Heart left ventricle (tissue), 16 donors: ENCODE data around the gene SPACDR. TPM values are rescaled to one million over a fixed set of nuclear protein-coding genes. Genes with fewer than 3 reads are reported as not detected.
A peak's percentile ranks its signal among the peaks of the same experiment; 100 is the strongest.

ENCODE experiments used
- ATAC-seq, 4 donors: fragments of 200-7000 bp; cut with Tn5 transposase; one replicate each; pipeline ENCODE4 v1.9.1; 2020 to 2022; ENCODE audit warnings: moderate library complexity in 4 of 4, mild to moderate bottlenecking in 3 of 4, moderate number of reproducible peaks in 1 of 4
- DNase-seq, 5 donors: peaks; one replicate each; pipeline ENCODE4 v3.0.0-alpha.2; 2020
- H3K27ac ChIP-seq, 12 donors: fragments of 200-600 bp; sonication (generic) in 4 of 12; one replicate each; pipeline versions ENCODE4 v1.5.0 to v1.8.0; 2016 to 2022; ENCODE audit warnings: mild to moderate bottlenecking in 2 of 12
- H3K27me3 ChIP-seq, 9 donors: fragments of 200-600 bp; sonication (generic) in 2 of 9; one replicate each; pipeline versions ENCODE4 v1.5.1 to v1.8.0; 2016 to 2022; ENCODE audit warnings: mild to moderate bottlenecking in 3 of 9
- H3K36me3 ChIP-seq, 9 donors: fragments of 200-600 bp; sonication (generic) in 2 of 9; one replicate each; pipeline versions ENCODE4 v1.5.0 to v1.8.0; 2018 to 2022; ENCODE audit warnings: mild to moderate bottlenecking in 2 of 9
- H3K4me1 ChIP-seq, 12 donors: fragments of 200-600 bp; sonication (generic) in 4 of 12; one replicate each; pipeline versions ENCODE4 v1.5.0 to v1.8.0; 2016 to 2022; ENCODE audit warnings: mild to moderate bottlenecking in 3 of 12
- H3K4me3 ChIP-seq, 12 donors: fragments of 200-600 bp; sonication (generic) in 4 of 12; one replicate each; pipeline versions ENCODE4 v1.5.0 to v1.8.0; 2017 to 2022; ENCODE audit warnings: mild to moderate bottlenecking in 9 of 12, moderate library complexity in 4 of 12
- H3K9me3 ChIP-seq, 12 donors: fragments of 200-600 bp; sonication (generic) in 4 of 12; one replicate each; pipeline versions ENCODE4 v1.5.0 to v1.8.0; 2016 to 2022; ENCODE audit warnings: mild to moderate bottlenecking in 1 of 12
- POLR2A ChIP-seq, 2 donors: fragments of 450-650 bp; IDR thresholded peaks; one replicate each; pipeline ENCODE4 v1.6.1; 2017; ENCODE audit warnings: antibody characterized with exemption in 2 of 2, mild to moderate bottlenecking in 2 of 2, moderate library complexity in 2 of 2
- WGBS, 4 donors: extraction: QIAGEN DNeasy Blood & Tissue Kit in 2 of 4; methylation state at CpG; one replicate each; pipeline versions ENCODE4 v1.1.5 to v1.1.7; 2013 to 2018; 5-methylcytosine and 5-hydroxymethylcytosine counted together
- intact Hi-C, 10 donors: fragments of 100-400 bp; cut with DNase I; formaldehyde crosslinking; loops; one replicate each; pipeline versions ENCODE4 v1.11.1 to v1.14.2; 2022
- polyA plus RNA-seq, 2 donors: library from polyadenylated mRNA; stranded (reverse); fragments of 200-250 nt; gene quantifications; one replicate each; pipeline ENCODE4 v1.2.3, GENCODE V29; 2013
- total RNA-seq, 9 donors: library from RNA; depleted of rRNA in 2 of 9; stranded (reverse); fragments of >200 nt in 2 of 9; fragmentation: NEBNext Ultra II Directional in 3 of 9; extraction: Animal tissue kit (Norgen Biotek cat#: 25700) in 3 of 9; gene quantifications; one replicate each; pipeline versions ENCODE4 v1.1.0 to v1.2.4, GENCODE V29; 2016 to 2023
- TF ChIP-seq, protein P1 (sequence below), 12 donors: fragments of 200-600 bp; sonication (generic) in 4 of 12; IDR thresholded peaks; one replicate each; pipeline versions ENCODE4 v1.5.0 to v1.8.0; 2018 to 2022; ENCODE audit warnings: antibody characterized with exemption in 12 of 12, mild to moderate bottlenecking in 5 of 12
- donor health status: ischemic (EF 13 %, LVEDD 7.1; RV severe dilation, severe dysfunction).
- donor health status: healthy with polysubstance abuse.
- donor health status: DM: no; HTN: yes; CAD: no.
- donor health status: DM: no; HTN: no; CAD: no.
- donor health status: ischemic (EF 25% LVEDD 6.9; RV normal size, moderate dysfunction).
- donor health status: ischemic (EF 25% LVEDD 5.7; RV mildly dilated, moderate dysfunction).
- donor health status: healthy.
- donor health status: DM: yes; HTN: yes; CAD: no.
- donor health status: ischemic (EF 35%, LVEDD 5.7; RV mildly dilated, moderate dysfunction).
- donor health status: nonischemic (EF 11% LVEDD 7.7; RV severe dilation, severe dysfunction).
- donor health status: DM: yes; HTN: yes; CAD: no.
- donor health status: PGD.
- donor health status: ischemic (EF 29% LVEDD 5.4; RV normal size, mild dysfunction).
- donor health status: nonischemic (EF 23%, LVEDD 6.1; RV moderate dilation, normal function).

The SPACDR gene
- total and polyA plus RNA-seq, 11 donors = 0.27 to 0.78 (median 0.61) TPM; not detected in 4

DNA sequence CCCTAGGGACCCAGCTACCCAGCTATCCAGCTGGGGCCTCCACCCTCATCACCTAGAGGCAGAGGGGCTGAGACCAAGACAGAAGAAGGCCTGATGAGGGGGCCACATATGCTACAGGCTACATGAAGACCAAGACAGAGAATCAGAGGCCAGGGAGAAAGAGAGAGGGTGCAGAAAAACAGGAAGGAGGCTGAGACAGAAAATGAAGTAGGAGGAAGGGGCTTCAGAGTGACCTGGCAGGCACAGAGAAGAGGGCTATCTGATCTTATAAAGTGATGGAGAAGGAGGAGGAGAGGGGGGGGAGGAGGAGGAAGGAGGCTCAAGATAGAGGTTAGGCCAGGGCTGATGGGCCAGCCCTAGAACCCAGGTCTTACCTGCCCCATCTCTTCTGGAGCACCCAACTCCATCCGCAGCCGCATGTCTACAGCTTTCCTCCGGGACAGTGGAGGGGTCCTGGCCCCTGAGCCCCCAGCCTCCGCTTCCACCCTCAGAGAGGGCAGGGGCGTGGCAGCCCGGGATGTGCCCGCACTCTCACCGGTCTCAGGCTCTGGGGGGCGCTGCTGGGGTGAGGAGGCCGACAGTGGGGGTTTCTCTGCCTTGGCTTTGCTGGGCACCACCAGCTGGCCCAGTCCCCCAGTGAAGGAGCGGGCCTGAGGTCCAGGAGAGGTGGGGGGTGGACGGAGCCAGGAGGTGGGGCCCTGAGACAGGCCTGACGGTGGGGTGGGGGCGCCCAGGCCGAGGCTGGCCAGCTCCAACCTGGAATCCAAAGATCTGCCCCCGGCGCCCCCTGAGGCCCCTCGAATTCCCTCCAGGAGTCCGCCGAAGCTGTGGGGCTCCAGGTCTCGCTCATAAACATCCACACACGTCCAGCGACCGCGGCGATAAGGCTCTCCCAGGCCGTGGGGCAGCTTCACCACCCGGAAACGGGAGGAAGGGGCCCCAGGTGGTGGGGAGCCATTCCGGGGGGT lies 13.1 kb upstream of the SPACDR start:
- Histone ChIP-seq H3K9me3 (no peaks in the 10 kb centered on the region), H3K27me3 (no peaks in the 10 kb centered on the region), H3K4me3 (peak overlapping the region; percentile 66 to 100 (median 98)), H3K36me3 (peaks cover 0 to 25% (median 17%) of the 10 kb centered on the region in 9 donors), H3K27ac (peak overlapping the region; percentile 53 to 99 (median 96)), H3K4me1 (peaks cover 0 to 66% (median 52%) of the 10 kb centered on the region in 12 donors)
- WGBS, 4 donors = 11 to 19% (median 17%) methylated on average over 7 to 30 of the region's 30 CpGs
- intact Hi-C loops = loop anchor here in 4 of 10 donors (2.0 to 10.0 kb wide), 3 partner anchors 68 to 378 kb away; partner anchors contain the start of genes GIGYF1 (in 2 of the 4) and SLC12A9 (in 1 of the 4)
- no peak for TF ChIP-seq POLR2A (IDR thresholded peaks at IDR 0.05)
- TF ChIP-seq, protein P1, sequence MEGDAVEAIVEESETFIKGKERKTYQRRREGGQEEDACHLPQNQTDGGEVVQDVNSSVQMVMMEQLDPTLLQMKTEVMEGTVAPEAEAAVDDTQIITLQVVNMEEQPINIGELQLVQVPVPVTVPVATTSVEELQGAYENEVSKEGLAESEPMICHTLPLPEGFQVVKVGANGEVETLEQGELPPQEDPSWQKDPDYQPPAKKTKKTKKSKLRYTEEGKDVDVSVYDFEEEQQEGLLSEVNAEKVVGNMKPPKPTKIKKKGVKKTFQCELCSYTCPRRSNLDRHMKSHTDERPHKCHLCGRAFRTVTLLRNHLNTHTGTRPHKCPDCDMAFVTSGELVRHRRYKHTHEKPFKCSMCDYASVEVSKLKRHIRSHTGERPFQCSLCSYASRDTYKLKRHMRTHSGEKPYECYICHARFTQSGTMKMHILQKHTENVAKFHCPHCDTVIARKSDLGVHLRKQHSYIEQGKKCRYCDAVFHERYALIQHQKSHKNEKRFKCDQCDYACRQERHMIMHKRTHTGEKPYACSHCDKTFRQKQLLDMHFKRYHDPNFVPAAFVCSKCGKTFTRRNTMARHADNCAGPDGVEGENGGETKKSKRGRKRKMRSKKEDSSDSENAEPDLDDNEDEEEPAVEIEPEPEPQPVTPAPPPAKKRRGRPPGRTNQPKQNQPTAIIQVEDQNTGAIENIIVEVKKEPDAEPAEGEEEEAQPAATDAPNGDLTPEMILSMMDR (IDR thresholded peaks at IDR 0.05) = peak in 4 of 12 donors; percentile 15 to 41 (median 26)
- peak in 1 of 5 donors; percentile 38 for DNase-seq
- peak in 2 of 4 donors; percentile 0 to 17 for ATAC-seq

DNA sequence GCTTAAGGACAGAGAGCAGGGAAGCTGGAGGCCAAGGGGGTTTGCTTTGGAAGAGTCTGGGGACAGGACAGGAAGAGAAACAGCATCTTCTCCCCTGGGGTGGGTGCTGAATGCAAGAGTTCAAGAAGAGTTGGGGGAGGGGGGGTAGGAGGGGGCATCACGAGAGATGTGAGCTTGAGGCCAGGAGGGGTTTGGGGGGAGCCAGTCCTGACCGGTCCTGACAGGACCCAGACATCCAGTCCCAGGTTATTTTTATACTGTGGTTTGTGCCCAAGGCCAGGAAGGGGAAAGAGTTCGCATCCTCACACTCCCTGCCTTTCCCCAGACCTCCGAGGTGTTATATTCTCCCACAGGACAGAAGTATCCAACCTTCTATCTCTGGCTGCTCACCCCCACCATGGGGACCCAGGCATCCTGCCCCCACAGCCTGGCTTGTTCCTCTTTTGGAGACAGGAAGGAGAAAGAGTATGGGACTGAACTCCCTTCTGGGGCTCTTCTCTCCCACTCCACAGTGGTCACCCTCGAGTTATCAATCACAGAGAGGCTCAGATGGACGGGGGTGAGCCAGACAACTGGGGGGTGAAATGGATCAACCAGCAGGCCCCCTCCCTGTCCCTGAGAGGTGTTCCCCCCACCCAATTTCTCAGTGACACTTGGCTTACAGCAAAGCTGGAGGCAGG lies 12.2 kb upstream of the SPACDR start:
- H3K36me3 ChIP-seq = peaks cover 0 to 30% (median 23%) of the 10 kb centered on the region in 9 donors
- no peak for TF ChIP-seq POLR2A (IDR thresholded peaks at IDR 0.05)
- TF ChIP-seq, protein P1 (IDR thresholded peaks at IDR 0.05) = no peak
- DNase-seq (peak in 2 of 5 donors; percentile 58 to 68), ATAC-seq (peak; percentile 11 to 63 (median 46))
- no peaks in the 10 kb centered on the region for H3K27me3 ChIP-seq
- 7 to 13% (median 10%) methylated on average over 6 of the region's 6 CpGs for WGBS, 4 donors
- peaks cover 0 to 72% (median 53%) of the 10 kb centered on the region in 12 donors for H3K4me1 ChIP-seq
- H3K9me3 ChIP-seq = no peaks in the 10 kb centered on the region
- peak overlapping the region; percentile 53 to 99 (median 92) for H3K27ac ChIP-seq
- peak overlapping the region in 10 of 12 donors; percentile 5 to 100 (median 98) for H3K4me3 ChIP-seq
- intact Hi-C loops = loop anchor here in 4 of 10 donors (2.0 to 10.0 kb wide), 3 partner anchors 69 to 379 kb away; partner anchors contain the start of genes GIGYF1 (in 2 of the 4) and SLC12A9 (in 1 of the 4)

DNA sequence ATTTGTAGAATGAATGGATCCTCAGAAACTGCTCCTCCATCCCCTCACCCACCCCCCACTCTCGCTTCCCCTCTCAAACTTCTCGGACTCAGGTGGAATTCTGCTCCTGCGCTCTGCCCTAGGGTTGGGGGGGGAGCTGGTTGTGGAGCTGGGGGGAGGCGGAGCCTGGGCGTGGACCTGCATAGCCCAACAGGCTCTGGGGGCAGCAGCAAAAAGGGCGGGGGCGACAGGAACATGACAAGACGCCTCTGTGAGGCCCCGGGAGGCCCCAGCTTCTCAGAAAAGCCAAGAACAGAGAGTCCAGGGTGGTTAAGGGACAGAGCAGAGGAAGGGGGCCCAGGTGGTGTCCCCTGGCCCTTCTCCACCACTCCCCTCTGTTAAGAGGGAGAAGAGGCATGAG lies 11.5 kb upstream of the SPACDR start:
- H3K27ac ChIP-seq = peak overlapping the region; percentile 42 to 99 (median 92)
- 19 to 29% (median 24%) methylated on average over 9 of the region's 9 CpGs for WGBS, 4 donors
- H3K27me3 ChIP-seq = no peaks in the 10 kb centered on the region
- H3K9me3 ChIP-seq = no peaks in the 10 kb centered on the region
- ATAC-seq (peak in 3 of 4 donors; percentile 9 to 25 (median 23)), DNase-seq (peak in 4 of 5 donors; percentile 63 to 77 (median 69))
- peak overlapping the region in 8 of 12 donors; percentile 38 to 100 (median 98) for H3K4me3 ChIP-seq
- intact Hi-C loops = loop anchor here in 3 of 10 donors (10.0 kb wide), 2 partner anchors 219 to 379 kb away; partner anchors contain the start of genes GIGYF1 (in 2 of the 3) and SLC12A9 (in 1 of the 3)
- TF ChIP-seq POLR2A (IDR thresholded peaks at IDR 0.05) = no peak
- TF ChIP-seq, protein P1 (IDR thresholded peaks at IDR 0.05) = no peak
- H3K4me1 ChIP-seq = peaks cover 0 to 75% (median 55%) of the 10 kb centered on the region in 12 donors
- peaks cover 0 to 37% (median 26%) of the 10 kb centered on the region in 9 donors for H3K36me3 ChIP-seq
